ENCODE measurements around the gene TSFM.

- TF ChIP-seq CTCF (IDR thresholded peaks at IDR 0.05; ENCODE audit: low read length) (peak; percentile 70), EZH2phosphoT487 (IDR thresholded peaks at IDR 0.05; ENCODE audit: low read length) (no peak)
These were observed 40.5 kb upstream of the TSFM start for GRCh38 chr12:57741844-57742738.

Measured in MM.1S (cell line).